Measurements from ENCODE around the gene ADAMTSL5.

The ADAMTSL5 gene

DNA sequence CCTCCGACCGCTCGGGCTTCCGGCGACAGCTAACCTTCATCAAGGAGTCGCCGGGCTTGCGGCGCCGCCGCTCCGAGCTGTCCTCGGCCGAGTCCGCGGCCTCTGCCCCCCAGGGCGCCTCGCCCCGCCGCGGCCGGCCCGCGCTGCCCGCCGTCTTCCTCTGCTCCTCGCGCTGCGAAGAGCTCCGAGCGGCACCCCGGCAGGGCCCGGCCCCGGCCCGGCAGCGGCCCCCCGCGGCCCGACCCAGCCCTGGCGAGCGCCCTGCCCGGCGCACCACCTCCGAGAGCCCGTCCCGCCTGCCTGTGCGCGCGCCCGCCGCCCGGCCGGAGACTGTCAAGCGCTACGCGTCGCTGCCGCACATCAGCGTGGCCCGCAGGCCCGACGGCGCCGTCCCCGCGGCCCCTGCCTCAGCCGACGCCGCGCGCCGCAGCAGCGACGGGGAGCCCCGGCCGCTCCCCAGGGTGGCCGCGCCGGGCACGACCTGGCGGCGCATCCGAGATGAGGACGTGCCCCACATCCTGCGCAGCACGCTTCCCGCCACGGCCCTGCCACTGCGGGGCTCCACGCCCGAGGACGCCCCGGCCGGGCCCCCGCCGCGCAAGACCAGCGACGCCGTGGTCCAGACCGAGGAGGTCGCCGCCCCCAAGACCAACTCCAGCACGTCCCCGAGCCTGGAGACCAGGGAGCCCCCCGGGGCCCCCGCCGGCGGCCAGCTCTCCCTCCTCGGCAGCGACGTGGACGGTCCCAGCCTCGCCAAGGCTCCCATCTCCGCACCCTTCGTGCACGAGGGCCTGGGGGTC lies 43.4 kb downstream of the ADAMTSL5 start:
- no peak for FAIRE-seq
- TF ChIP-seq PAX5 (IDR thresholded peaks at IDR 0.05; ENCODE audit: insufficient read depth, low read length, severe bottlenecking) (no peak), SPI1 (IDR thresholded peaks at IDR 0.05; ENCODE audit: low read depth, low read length) (no peak), POLR2AphosphoS5 (IDR thresholded peaks at IDR 0.05; ENCODE audit: low read depth, low read length) (no peak), POU2F2 (IDR thresholded peaks at IDR 0.05; ENCODE audit: low read depth, low read length) (no peak), TAF1 (IDR thresholded peaks at IDR 0.05; ENCODE audit: low read depth, low read length) (no peak), POLR2A (IDR thresholded peaks at IDR 0.05; ENCODE audit: low read depth, low read length) (no peak)

DNA sequence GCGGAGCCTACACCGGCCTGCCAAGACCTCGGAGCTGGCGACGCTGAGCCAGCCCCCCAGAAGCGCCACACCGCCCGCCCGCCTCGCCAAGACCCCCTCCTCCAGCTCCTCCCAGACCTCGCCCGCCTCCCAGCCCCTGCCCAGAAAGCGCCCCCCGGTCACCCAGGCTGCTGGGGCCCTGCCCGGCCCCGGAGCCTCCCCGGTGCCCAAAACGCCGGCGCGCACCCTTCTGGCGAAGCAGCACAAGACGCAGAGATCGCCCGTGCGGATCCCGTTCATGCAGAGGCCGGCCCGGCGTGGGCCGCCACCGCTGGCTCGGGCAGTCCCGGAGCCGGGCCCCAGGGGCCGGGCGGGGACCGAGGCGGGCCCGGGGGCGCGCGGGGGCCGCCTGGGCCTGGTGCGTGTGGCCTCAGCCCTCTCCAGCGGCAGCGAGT lies 44.0 kb downstream of the ADAMTSL5 start:
- TF ChIP-seq SPI1 (IDR thresholded peaks at IDR 0.05; ENCODE audit: low read depth, low read length) (no peak), PAX5 (IDR thresholded peaks at IDR 0.05; ENCODE audit: insufficient read depth, low read length, severe bottlenecking) (no peak), POU2F2 (IDR thresholded peaks at IDR 0.05; ENCODE audit: low read depth, low read length) (no peak), POLR2A (IDR thresholded peaks at IDR 0.05; ENCODE audit: low read depth, low read length) (no peak), POLR2AphosphoS5 (IDR thresholded peaks at IDR 0.05; ENCODE audit: low read depth, low read length) (no peak), TAF1 (IDR thresholded peaks at IDR 0.05; ENCODE audit: low read depth, low read length) (no peak)
- FAIRE-seq: no peak
- DNase-seq (ENCODE audit: insufficient read length, low spot score): no peak

More for the DNA sequence above, 43.4 kb downstream of the ADAMTSL5 start:
- DNase-seq (ENCODE audit: insufficient read length, low spot score): no peak

DNA sequence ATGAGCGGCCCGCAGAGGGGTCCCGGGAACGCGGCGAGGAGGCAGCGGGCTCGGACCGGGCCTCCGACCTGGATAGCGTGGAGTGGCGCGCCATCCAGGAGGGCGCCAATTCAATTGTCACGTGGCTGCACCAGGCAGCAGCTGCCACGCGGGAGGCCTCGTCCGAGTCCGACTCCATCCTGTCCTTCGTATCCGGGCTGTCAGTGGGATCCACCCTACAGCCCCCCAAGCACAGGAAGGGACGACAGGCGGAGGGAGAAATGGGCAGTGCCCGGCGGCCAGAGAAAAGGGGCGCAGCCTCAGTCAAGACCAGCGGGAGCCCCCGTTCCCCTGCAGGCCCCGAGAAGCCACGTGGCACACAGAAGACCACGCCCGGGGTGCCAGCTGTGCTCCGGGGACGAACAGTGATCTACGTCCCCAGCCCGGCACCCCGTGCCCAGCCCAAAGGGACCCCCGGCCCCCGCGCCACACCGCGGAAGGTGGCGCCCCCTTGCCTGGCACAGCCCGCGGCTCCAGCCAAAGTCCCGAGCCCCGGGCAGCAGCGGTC lies 44.5 kb downstream of the ADAMTSL5 start:
- DNase-seq (ENCODE audit: insufficient read length, low spot score): no peak
- no peak for FAIRE-seq
- no peak for TF ChIP-seq POLR2A (IDR thresholded peaks at IDR 0.05; ENCODE audit: low read depth, low read length)

DNA sequence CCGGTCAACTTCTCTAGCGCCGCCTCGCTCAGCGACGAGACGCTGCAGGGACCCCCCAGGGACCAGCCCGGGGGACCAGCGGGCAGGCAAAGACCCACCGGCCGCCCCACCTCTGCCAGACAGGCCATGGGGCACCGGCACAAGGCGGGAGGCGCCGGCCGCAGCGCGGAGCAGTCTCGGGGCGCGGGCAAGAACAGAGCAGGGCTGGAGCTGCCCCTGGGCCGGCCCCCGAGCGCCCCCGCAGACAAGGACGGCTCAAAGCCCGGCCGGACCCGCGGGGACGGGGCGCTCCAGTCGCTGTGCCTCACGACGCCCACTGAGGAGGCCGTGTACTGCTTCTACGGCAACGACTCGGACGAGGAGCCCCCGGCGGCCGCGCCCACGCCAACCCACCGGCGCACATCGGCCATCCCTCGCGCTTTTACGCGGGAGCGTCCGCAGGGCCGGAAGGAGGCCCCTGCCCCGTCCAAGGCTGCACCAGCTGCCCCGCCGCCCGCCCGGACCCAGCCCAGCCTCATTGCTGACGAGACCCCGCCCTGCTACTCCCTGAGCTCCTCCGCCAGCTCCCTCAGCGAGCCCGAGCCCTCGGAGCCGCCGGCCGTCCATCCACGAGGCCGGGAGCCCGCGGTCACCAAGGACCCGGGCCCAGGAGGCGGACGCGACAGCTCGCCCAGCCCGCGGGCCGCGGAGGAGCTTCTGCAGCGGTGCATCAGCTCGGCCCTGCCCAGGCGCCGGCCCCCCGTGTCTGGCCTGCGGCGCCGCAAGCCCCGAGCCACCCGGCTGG lies 45.1 kb downstream of the ADAMTSL5 start:
- FAIRE-seq: no peak
- TF ChIP-seq TAF1 (IDR thresholded peaks at IDR 0.05; ENCODE audit: low read depth, low read length): no peak
- TF ChIP-seq POU2F2 (IDR thresholded peaks at IDR 0.05; ENCODE audit: low read depth, low read length): no peak
- no peak for TF ChIP-seq PAX5 (IDR thresholded peaks at IDR 0.05; ENCODE audit: insufficient read depth, low read length, severe bottlenecking)
- no peak for TF ChIP-seq POLR2AphosphoS5 (IDR thresholded peaks at IDR 0.05; ENCODE audit: low read depth, low read length)
- no peak for TF ChIP-seq POLR2A (IDR thresholded peaks at IDR 0.05; ENCODE audit: low read depth, low read length)
- no peak for TF ChIP-seq SPI1 (IDR thresholded peaks at IDR 0.05; ENCODE audit: low read depth, low read length)
- no peak for DNase-seq (ENCODE audit: insufficient read length, low spot score)

DNA sequence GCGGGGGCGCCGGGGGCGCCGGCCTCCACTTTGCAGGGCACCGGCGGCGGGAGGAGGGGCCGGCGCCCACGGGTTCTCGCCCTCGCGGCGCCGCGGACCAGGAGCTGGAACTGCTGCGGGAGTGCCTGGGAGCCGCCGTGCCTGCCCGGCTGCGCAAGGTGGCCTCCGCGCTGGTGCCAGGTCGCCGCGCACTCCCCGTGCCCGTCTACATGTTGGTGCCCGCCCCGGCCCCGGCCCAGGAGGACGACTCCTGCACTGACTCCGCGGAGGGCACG lies 45.7 kb downstream of the ADAMTSL5 start:
- DNase-seq (ENCODE audit: insufficient read length, low spot score): no peak
- no peak for FAIRE-seq
- no peak for TF ChIP-seq POLR2AphosphoS5 (IDR thresholded peaks at IDR 0.05; ENCODE audit: low read depth, low read length)
- TF ChIP-seq POLR2A (IDR thresholded peaks at IDR 0.05; ENCODE audit: low read depth, low read length): no peak
- TF ChIP-seq PAX5 (IDR thresholded peaks at IDR 0.05; ENCODE audit: insufficient read depth, low read length, severe bottlenecking): no peak
- no peak for TF ChIP-seq POU2F2 (IDR thresholded peaks at IDR 0.05; ENCODE audit: low read depth, low read length)
- no peak for TF ChIP-seq TAF1 (IDR thresholded peaks at IDR 0.05; ENCODE audit: low read depth, low read length)
- no peak for TF ChIP-seq SPI1 (IDR thresholded peaks at IDR 0.05; ENCODE audit: low read depth, low read length)

DNA sequence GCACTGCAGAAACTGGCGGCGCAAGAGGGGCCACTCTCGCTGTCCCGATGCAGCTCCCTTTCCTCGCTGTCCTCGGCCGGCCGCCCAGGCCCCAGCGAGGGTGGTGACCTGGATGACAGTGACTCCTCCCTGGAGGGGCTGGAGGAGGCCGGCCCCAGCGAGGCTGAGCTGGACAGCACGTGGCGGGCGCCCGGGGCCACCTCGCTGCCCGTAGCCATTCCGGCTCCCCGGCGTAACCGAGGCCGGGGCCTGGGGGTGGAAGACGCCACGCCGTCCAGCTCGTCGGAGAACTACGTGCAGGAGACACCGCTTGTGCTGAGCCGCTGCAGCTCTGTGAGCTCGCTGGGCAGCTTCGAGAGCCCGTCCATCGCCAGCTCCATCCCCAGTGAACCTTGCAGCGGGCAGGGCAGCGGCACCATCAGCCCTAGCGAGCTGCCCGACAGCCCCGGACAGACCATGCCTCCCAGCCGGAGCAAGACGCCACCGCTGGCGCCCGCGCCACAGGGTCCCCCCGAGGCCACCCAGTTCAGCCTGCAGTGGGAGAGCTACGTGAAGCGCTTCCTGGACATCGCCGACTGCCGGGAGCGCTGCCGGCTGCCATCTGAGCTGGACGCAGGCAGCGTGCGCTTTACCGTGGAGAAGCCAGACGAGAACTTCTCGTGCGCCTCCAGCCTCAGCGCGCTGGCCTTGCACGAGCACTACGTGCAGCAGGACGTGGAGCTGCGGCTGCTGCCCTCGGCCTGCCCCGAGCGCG lies 46.2 kb downstream of the ADAMTSL5 start:
- no peak for FAIRE-seq
- no peak for DNase-seq (ENCODE audit: insufficient read length, low spot score)
- TF ChIP-seq POU2F2 (IDR thresholded peaks at IDR 0.05; ENCODE audit: low read depth, low read length) (no peak), TAF1 (IDR thresholded peaks at IDR 0.05; ENCODE audit: low read depth, low read length) (no peak), PAX5 (IDR thresholded peaks at IDR 0.05; ENCODE audit: insufficient read depth, low read length, severe bottlenecking) (no peak), POLR2AphosphoS5 (IDR thresholded peaks at IDR 0.05; ENCODE audit: low read depth, low read length) (no peak), SPI1 (IDR thresholded peaks at IDR 0.05; ENCODE audit: low read depth, low read length) (no peak), POLR2A (IDR thresholded peaks at IDR 0.05; ENCODE audit: low read depth, low read length) (no peak)

DNA sequence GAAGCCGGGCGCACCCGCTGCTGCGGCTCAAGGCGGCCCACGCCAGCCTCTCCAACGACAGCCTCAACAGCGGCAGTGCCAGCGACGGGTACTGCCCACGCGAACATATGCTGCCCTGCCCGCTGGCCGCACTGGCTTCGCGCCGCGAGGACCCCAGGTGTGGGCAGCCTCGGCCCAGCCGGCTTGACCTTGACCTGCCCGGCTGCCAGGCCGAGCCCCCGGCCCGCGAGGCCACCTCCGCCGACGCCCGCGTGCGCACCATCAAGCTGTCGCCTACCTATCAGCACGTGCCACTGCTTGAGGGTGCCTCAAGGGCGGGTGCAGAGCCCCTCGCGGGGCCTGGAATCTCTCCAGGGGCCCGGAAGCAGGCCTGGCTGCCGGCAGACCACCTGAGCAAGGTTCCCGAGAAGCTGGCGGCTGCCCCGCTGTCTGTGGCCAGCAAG lies 46.8 kb downstream of the ADAMTSL5 start:
- DNase-seq (ENCODE audit: insufficient read length, low spot score) (no peak), FAIRE-seq (no peak)
- no peak for TF ChIP-seq POLR2AphosphoS5 (IDR thresholded peaks at IDR 0.05; ENCODE audit: low read depth, low read length)
- TF ChIP-seq SPI1 (IDR thresholded peaks at IDR 0.05; ENCODE audit: low read depth, low read length): no peak
- no peak for TF ChIP-seq TAF1 (IDR thresholded peaks at IDR 0.05; ENCODE audit: low read depth, low read length)
- no peak for TF ChIP-seq PAX5 (IDR thresholded peaks at IDR 0.05; ENCODE audit: insufficient read depth, low read length, severe bottlenecking)
- TF ChIP-seq POU2F2 (IDR thresholded peaks at IDR 0.05; ENCODE audit: low read depth, low read length): no peak
- no peak for TF ChIP-seq POLR2A (IDR thresholded peaks at IDR 0.05; ENCODE audit: low read depth, low read length)

DNA sequence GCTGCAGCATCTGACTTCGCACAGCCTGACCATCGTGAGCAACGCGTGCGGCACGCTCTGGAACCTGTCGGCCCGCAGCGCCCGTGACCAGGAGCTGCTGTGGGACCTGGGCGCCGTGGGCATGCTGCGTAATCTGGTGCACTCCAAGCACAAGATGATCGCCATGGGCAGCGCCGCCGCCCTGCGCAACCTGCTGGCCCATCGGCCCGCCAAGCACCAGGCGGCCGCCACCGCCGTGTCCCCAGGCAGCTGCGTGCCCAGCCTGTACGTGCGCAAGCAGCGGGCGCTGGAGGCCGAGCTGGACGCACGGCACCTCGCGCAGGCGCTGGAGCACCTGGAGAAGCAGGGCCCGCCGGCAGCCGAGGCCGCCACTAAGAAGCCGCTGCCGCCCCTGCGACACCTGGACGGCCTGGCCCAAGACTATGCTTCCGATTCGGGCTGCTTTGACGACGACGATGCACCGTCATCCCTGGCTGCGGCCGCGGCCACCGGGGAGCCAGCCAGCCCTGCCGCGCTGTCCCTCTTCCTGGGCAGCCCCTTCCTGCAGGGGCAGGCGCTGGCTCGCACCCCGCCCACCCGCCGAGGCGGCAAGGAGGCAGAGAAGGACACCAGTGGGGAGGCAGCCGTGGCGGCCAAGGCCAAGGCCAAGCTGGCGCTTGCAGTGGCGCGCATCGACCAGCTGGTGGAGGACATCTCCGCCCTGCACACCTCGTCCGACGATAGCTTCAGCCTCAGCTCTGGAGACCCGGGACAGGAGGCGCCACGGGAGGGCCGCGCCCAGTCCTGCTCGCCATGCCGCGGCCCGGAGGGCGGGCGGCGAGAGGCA lies 47.4 kb downstream of the ADAMTSL5 start:
- no peak for TF ChIP-seq POLR2AphosphoS5 (IDR thresholded peaks at IDR 0.05; ENCODE audit: low read depth, low read length)
- TF ChIP-seq TAF1 (IDR thresholded peaks at IDR 0.05; ENCODE audit: low read depth, low read length): no peak
- TF ChIP-seq POU2F2 (IDR thresholded peaks at IDR 0.05; ENCODE audit: low read depth, low read length): no peak
- no peak for TF ChIP-seq SPI1 (IDR thresholded peaks at IDR 0.05; ENCODE audit: low read depth, low read length)
- TF ChIP-seq PAX5 (IDR thresholded peaks at IDR 0.05; ENCODE audit: insufficient read depth, low read length, severe bottlenecking): no peak
- no peak for TF ChIP-seq POLR2A (IDR thresholded peaks at IDR 0.05; ENCODE audit: low read depth, low read length)
- DNase-seq (ENCODE audit: insufficient read length, low spot score): no peak
- peak; percentile 87 for FAIRE-seq
